ENCODE data around the gene PRKAR2B. TPM values are rescaled to one million over a fixed set of nuclear protein-coding genes. Genes with fewer than 3 reads are reported as not detected.

Gene PRKAR2B
- 258 TPM for total RNA-seq
- long read RNA-seq, partial matches to known transcripts: 35 of 42 reads
- long read RNA-seq, other reads (novel, unspliced or antisense): 5 of 42 reads

GRCh38 chr7:107044347-107045194 is at the start of gene PRKAR2B:
TSS of gene PRKAR2B (plus strand) at chr7:107044705. CDS start at chr7:107044908, 203 bp downstream.
- DNase-seq (ENCODE audit: low spot score): no peak

- no peak for DNase-seq (ENCODE audit: low spot score)
Observed at GRCh38 chr7:106994833-106995232, 49.7 kb upstream of the PRKAR2B start.

- DNase-seq (ENCODE audit: low spot score): no peak
Observed at GRCh38 chr7:106997487-106998271, 46.8 kb upstream of the PRKAR2B start.

- DNase-seq (ENCODE audit: low spot score): no peak
Observed at GRCh38 chr7:106999023-106999422, 45.5 kb upstream of the PRKAR2B start.

- no peak for DNase-seq (ENCODE audit: low spot score)
Observed at GRCh38 chr7:107001490-107001889, 43.0 kb upstream of the PRKAR2B start.

- DNase-seq (ENCODE audit: low spot score): no peak
Observed at GRCh38 chr7:107002126-107002525, 42.4 kb upstream of the PRKAR2B start.

- no peak for DNase-seq (ENCODE audit: low spot score)
Observed at GRCh38 chr7:107002529-107002998, 41.9 kb upstream of the PRKAR2B start.

GRCh38 chr7:107007007-107007891 is 37.3 kb upstream of the PRKAR2B start:
- no peak for DNase-seq (ENCODE audit: low spot score)

GRCh38 chr7:107007892-107008287 is 36.6 kb upstream of the PRKAR2B start:
- no peak for DNase-seq (ENCODE audit: low spot score)

- DNase-seq (ENCODE audit: low spot score): no peak
Observed at GRCh38 chr7:107009846-107010203, 34.7 kb upstream of the PRKAR2B start.

GRCh38 chr7:107012691-107013090 is 31.8 kb upstream of the PRKAR2B start:
- DNase-seq (ENCODE audit: low spot score): no peak

GRCh38 chr7:107014387-107015023 is 30.0 kb upstream of the PRKAR2B start:
- no peak for DNase-seq (ENCODE audit: low spot score)

- DNase-seq (ENCODE audit: low spot score): no peak
Observed at GRCh38 chr7:107016312-107016711, 28.2 kb upstream of the PRKAR2B start.

- no peak for DNase-seq (ENCODE audit: low spot score)
Observed at GRCh38 chr7:107017965-107018719, 26.4 kb upstream of the PRKAR2B start.

GRCh38 chr7:107020400-107020799 is 24.1 kb upstream of the PRKAR2B start:
- no peak for DNase-seq (ENCODE audit: low spot score)

- no peak for DNase-seq (ENCODE audit: low spot score)
Observed at GRCh38 chr7:107021600-107021999, 22.9 kb upstream of the PRKAR2B start.

- no peak for DNase-seq (ENCODE audit: low spot score)
Observed at GRCh38 chr7:107023522-107024151, 20.9 kb upstream of the PRKAR2B start.

- DNase-seq (ENCODE audit: low spot score): no peak
Observed at GRCh38 chr7:107024906-107025305, 19.6 kb upstream of the PRKAR2B start.

GRCh38 chr7:107025449-107026103 is 18.9 kb upstream of the PRKAR2B start:
- no peak for DNase-seq (ENCODE audit: low spot score)

Measured in mesenteric fat pad (tissue), 1 donor.